Epidermal melanocyte (primary cell): Measurements from ENCODE around the gene TARBP1.
A peak's percentile ranks its signal among the peaks of the same experiment; 100 is the strongest.

Source experiments
- DNase-seq: peaks from one replicate; pipeline ENCODE4 v3.0.0; 2011; ENCODE audit warnings: low spot score; ENCODE audit not compliant: insufficient read length

The TARBP1 gene

GRCh38 chr1:234486858-234487840 lies 8.2 kb upstream of the TARBP1 start:
- DNase-seq: peak; percentile 41

- peak; percentile 56 for DNase-seq
Observed at GRCh38 chr1:234484991-234485739, 6.2 kb upstream of the TARBP1 start.

- DNase-seq: no peak
Observed at GRCh38 chr1:234484218-234484617, 5.2 kb upstream of the TARBP1 start.

GRCh38 chr1:234481771-234482170 lies 2.8 kb upstream of the TARBP1 start:
- DNase-seq: no peak

GRCh38 chr1:234479866-234480265 lies 887 bp upstream of the TARBP1 start:
- DNase-seq: no peak

- DNase-seq: no peak
Observed at GRCh38 chr1:234479310-234479559, 256 bp upstream of the TARBP1 start.

- DNase-seq: no peak
Observed at GRCh38 chr1:234478152-234478480, 863 bp downstream of the TARBP1 start.

- no peak for DNase-seq
Observed at GRCh38 chr1:234477386-234478151, 1.4 kb downstream of the TARBP1 start.

- DNase-seq: no peak
Observed at GRCh38 chr1:234476172-234476571, 2.8 kb downstream of the TARBP1 start.

GRCh38 chr1:234475167-234475793 lies 3.7 kb downstream of the TARBP1 start:
- no peak for DNase-seq

- DNase-seq: no peak
Observed at GRCh38 chr1:234474375-234474774, 4.6 kb downstream of the TARBP1 start.

- no peak for DNase-seq
Observed at GRCh38 chr1:234473118-234473517, 5.9 kb downstream of the TARBP1 start.

GRCh38 chr1:234469376-234469775 lies 9.6 kb downstream of the TARBP1 start:
- DNase-seq: no peak

- no peak for DNase-seq
Observed at GRCh38 chr1:234468580-234468979, 10.4 kb downstream of the TARBP1 start.

GRCh38 chr1:234467821-234468220 lies 11.2 kb downstream of the TARBP1 start:
- no peak for DNase-seq

- no peak for DNase-seq
Observed at GRCh38 chr1:234466945-234467344, 12.0 kb downstream of the TARBP1 start.

- DNase-seq: no peak
Observed at GRCh38 chr1:234463749-234464148, 15.2 kb downstream of the TARBP1 start.

- no peak for DNase-seq
Observed at GRCh38 chr1:234460652-234461051, 18.3 kb downstream of the TARBP1 start.

GRCh38 chr1:234458352-234459017 lies 20.5 kb downstream of the TARBP1 start:
- DNase-seq: no peak

GRCh38 chr1:234454926-234455325 lies 24.1 kb downstream of the TARBP1 start:
- no peak for DNase-seq

- no peak for DNase-seq
Observed at GRCh38 chr1:234452406-234452965, 26.5 kb downstream of the TARBP1 start.
